IMR-90 (cell line): ENCODE data around the gene RAB11FIP4. TPM values are rescaled to one million over a fixed set of nuclear protein-coding genes. Genes with fewer than 3 reads are reported as not detected.

ENCODE experiments used
- ATAC-seq: fragments of 200-7000 bp; cut with Tn5 transposase; 2 replicates; pipeline ENCODE4 v1.9.1; 2020; ENCODE audit warnings: low read depth, mild to moderate bottlenecking, moderate library complexity
- BruUV-seq: library from RNA; stranded (reverse); fragments of 400-500 nt; replicated peaks from 2 replicates; lab custom pipeline; 2021; lab: Mats Ljungman, UMichigan
- CTCF ChIA-PET: fragments of 300-600 bp; formaldehyde crosslinking; extraction: SDS; loops from one replicate; lab custom pipeline; 2021; ENCODE audit warnings: antibody characterized with exemption; lab: Yijun Ruan, JAX
- POLR2A ChIA-PET: fragments of 300-600 bp; sonication (Branson Sonifier 250); formaldehyde crosslinking; loops from one replicate; lab custom pipeline; 2022; ENCODE audit warnings: antibody characterized with exemption; ENCODE audit not compliant: unreplicated experiment; lab: Charles Lee
- DNase-seq: peaks from one replicate; pipeline ENCODE4 v3.0.0; 2013
- H2AFZ ChIP-seq: replicated peaks from 2 replicates; pipeline ENCODE3; 2013; ENCODE audit warnings: low read length, mild to moderate bottlenecking; ENCODE audit not compliant: poor library complexity
- H2AK5ac ChIP-seq: 2 replicates; pipeline ENCODE4 v1.6.1; 2013; ENCODE audit warnings: low read depth, low read length, inconsistent platforms
- H2AK9ac ChIP-seq: replicated peaks from 2 replicates; pipeline ENCODE3; 2013; ENCODE audit warnings: mild to moderate bottlenecking, low read depth, low read length, moderate library complexity; ENCODE audit not compliant: poor library complexity
- H2BK120ac ChIP-seq: 2 replicates; pipeline ENCODE4 v1.6.1; 2013; ENCODE audit warnings: low read depth, low read length, inconsistent platforms
- H2BK15ac ChIP-seq: 3 replicates; pipeline ENCODE4 v1.6.1; 2013; ENCODE audit warnings: low read depth, low read length, inconsistent platforms
- H2BK20ac ChIP-seq: 2 replicates; pipeline ENCODE4 v1.6.1; 2013; ENCODE audit warnings: low read depth, mild to moderate bottlenecking, inconsistent platforms, low read length, moderate library complexity
- H2BK5ac ChIP-seq: 2 replicates; pipeline ENCODE4 v1.6.1; 2013; ENCODE audit warnings: mild to moderate bottlenecking, low read depth, low read length, inconsistent platforms; ENCODE audit not compliant: poor library complexity, severe bottlenecking
- H3K14ac ChIP-seq: replicated peaks from 2 replicates; pipeline ENCODE4 v1.6.1; 2013; ENCODE audit warnings: low read depth, low read length, inconsistent platforms
- H3K18ac ChIP-seq: 2 replicates; pipeline ENCODE4 v1.6.1; 2013; ENCODE audit warnings: low read depth, low read length, control low read depth
- H3K23ac ChIP-seq: 2 replicates; pipeline ENCODE4 v1.6.1; 2013; ENCODE audit warnings: low read depth, low read length, inconsistent platforms
- H3K27ac ChIP-seq: 2 replicates; pipeline ENCODE4 v1.5.1; 2013; ENCODE audit warnings: mild to moderate bottlenecking, control low read depth, low read length; ENCODE audit not compliant: insufficient read depth
- H3K27me3 ChIP-seq: 2 replicates; pipeline ENCODE4 v1.6.1; 2013; ENCODE audit warnings: low read length; ENCODE audit not compliant: control insufficient read depth, insufficient read depth
- H3K36me3 ChIP-seq: 2 replicates; pipeline ENCODE4 v1.6.1; 2013; ENCODE audit warnings: low read length, mixed read lengths; ENCODE audit not compliant: control insufficient read depth, insufficient read depth
- H3K4ac ChIP-seq: 2 replicates; pipeline ENCODE4 v1.6.1; 2013; ENCODE audit warnings: low read depth, low read length, inconsistent platforms
- H3K4me1 ChIP-seq: 2 replicates; pipeline ENCODE4 v1.6.1; 2013; ENCODE audit warnings: low read length, mixed read lengths; ENCODE audit not compliant: control insufficient read depth, insufficient read depth
- H3K4me2 ChIP-seq: 2 replicates; pipeline ENCODE4 v1.6.1; 2013; ENCODE audit warnings: low read depth, mild to moderate bottlenecking, control low read depth, low read length, moderate library complexity
- H3K4me3 ChIP-seq: 2 replicates; pipeline ENCODE4 v1.5.1; 2013; ENCODE audit warnings: low read depth, mild to moderate bottlenecking, control low read depth, low read length, moderate library complexity; ENCODE audit not compliant: insufficient read depth
- H3K56ac ChIP-seq: 2 replicates; pipeline ENCODE4 v1.6.1; 2013; ENCODE audit warnings: low read length, inconsistent platforms; ENCODE audit not compliant: insufficient read depth; ENCODE audit errors: extremely low read depth
- H3K79me1 ChIP-seq, 2 experiments: 2 replicates each; pipeline ENCODE4 v1.6.1; 2013; ENCODE audit warnings: low read length in 2 of 2, inconsistent platforms in 1 of 2, low read depth in 1 of 2
- H3K9ac ChIP-seq: 2 replicates; pipeline ENCODE4 v1.6.1; 2013; ENCODE audit warnings: low read depth, low read length, control low read depth
- H3K9me1 ChIP-seq: 2 replicates; pipeline ENCODE4 v1.6.1; 2013; ENCODE audit warnings: low read length, inconsistent platforms; ENCODE audit not compliant: insufficient read depth
- H3K9me3 ChIP-seq: 2 replicates; pipeline ENCODE4 v1.6.1; 2013; ENCODE audit warnings: low read length; ENCODE audit not compliant: control insufficient read depth, insufficient read depth
- H4K20me1 ChIP-seq: 2 replicates; pipeline ENCODE4 v1.6.1; 2013; ENCODE audit warnings: low read length, inconsistent platforms; ENCODE audit not compliant: insufficient read depth
- H4K5ac ChIP-seq: 2 replicates; pipeline ENCODE4 v1.6.1; 2013; ENCODE audit warnings: mild to moderate bottlenecking, low read depth, low read length, control low read depth
- H4K8ac ChIP-seq, 2 experiments: 2 replicates each; pipeline ENCODE4 v1.6.1; 2013; ENCODE audit warnings: low read depth in 2 of 2, low read length in 2 of 2, control low read depth in 1 of 2, inconsistent platforms in 1 of 2
- H4K91ac ChIP-seq: 2 replicates; pipeline ENCODE4 v1.6.1; 2013; ENCODE audit warnings: low read depth, low read length, inconsistent platforms; ENCODE audit not compliant: insufficient read depth
- BHLHE40 ChIP-seq: fragments of 150-350 bp; IDR thresholded peaks from 2 replicates; pipeline ENCODE4 v1.6.1; 2016; ENCODE audit warnings: mild to moderate bottlenecking, low read depth, low read length
- CEBPB ChIP-seq: IDR thresholded peaks from 2 replicates; pipeline ENCODE4 v1.6.1; 2012; ENCODE audit warnings: low read depth, low read length, improper control_type of control experiment
- CHD1 ChIP-seq: IDR thresholded peaks from 2 replicates; pipeline ENCODE4 v1.6.1; 2012; ENCODE audit warnings: low read depth, low read length, improper control_type of control experiment
- FOS ChIP-seq: fragments of 150-350 bp; IDR thresholded peaks from 2 replicates; pipeline ENCODE4 v1.6.1; 2016; ENCODE audit warnings: low read depth, low read length
- MAFK ChIP-seq: IDR thresholded peaks from 2 replicates; pipeline ENCODE4 v1.6.1; 2012; ENCODE audit warnings: low read depth, low read length, improper control_type of control experiment
- MXI1 ChIP-seq: IDR thresholded peaks from 2 replicates; pipeline ENCODE4 v1.6.1; 2012; ENCODE audit warnings: low read depth, mild to moderate bottlenecking, low read length, moderate library complexity, borderline replicate concordance
- NFE2L2 ChIP-seq: fragments of 150-350 bp; IDR thresholded peaks from 2 replicates; pipeline ENCODE4 v1.6.1; 2016; ENCODE audit warnings: low read depth, mild to moderate bottlenecking, low read length
- POLR2A ChIP-seq: IDR thresholded peaks from 2 replicates; pipeline ENCODE4 v1.6.1; 2012; ENCODE audit warnings: mild to moderate bottlenecking, low read depth, low read length
- RCOR1 ChIP-seq: IDR thresholded peaks from 2 replicates; pipeline ENCODE4 v1.6.1; 2012; ENCODE audit warnings: mild to moderate bottlenecking, low read length, improper control_type of control experiment; ENCODE audit not compliant: insufficient replicate concordance
- RFX5 ChIP-seq: IDR thresholded peaks from 2 replicates; pipeline ENCODE4 v1.8.0; 2012; ENCODE audit warnings: low read depth, mild to moderate bottlenecking, low read length, moderate library complexity
- SMC3 ChIP-seq: fragments of 150-350 bp; IDR thresholded peaks from 2 replicates; pipeline ENCODE4 v1.6.1; 2016; ENCODE audit warnings: low read depth, mild to moderate bottlenecking, antibody characterized with exemption, low read length, moderate library complexity
- WGBS, 2 experiments: methylation state at CpG; one replicate each; pipeline versions ENCODE4 v1.1.5 to v1.1.7; 2013; ENCODE audit warnings: missing lambda C conversion rate in 2 of 2; ENCODE audit not compliant: insufficient read length in 1 of 2; ENCODE audit errors: extremely low coverage in 2 of 2; 5-methylcytosine and 5-hydroxymethylcytosine counted together
- dilution Hi-C: fragments of 300-500 bp; cut with HindIII; formaldehyde crosslinking; loops from one replicate; pipeline ENCODE4 v1.14.3; 2018; ENCODE audit warnings: low sequenced_read_pairs; ENCODE audit not compliant: unreplicated experiment
- in situ Hi-C: fragments of 300-500 bp; cut with MboI; formaldehyde crosslinking; loops from 3 replicates; pipeline ENCODE4 v1.14.3; 2019; ENCODE audit warnings: low sequenced_read_pairs, inconsistent platforms, mixed read lengths
- intact Hi-C: fragments of 100-400 bp; cut with micrococcal nuclease; formaldehyde crosslinking; loops from 2 replicates; pipeline ENCODE4 v1.10.0; 2022
- polyA plus RNA-seq, 3 experiments: library from polyadenylated mRNA; depleted of rRNA; stranded (reverse); fragments of >200 nt; gene quantifications; 2 replicates each; pipeline ENCODE4 v1.2.3, GENCODE V29; 2012; ENCODE audit warnings: low replicate concordance in 1 of 3
- total RNA-seq: library from RNA; depleted of rRNA; stranded (reverse); fragments of >200 nt; gene quantifications from 2 replicates; pipeline ENCODE4 v1.2.3, GENCODE V29; 2012
- TF ChIP-seq, protein P1 (sequence below): fragments of 150-350 bp; IDR thresholded peaks from 2 replicates; pipeline ENCODE4 v1.6.1; 2017; ENCODE audit warnings: mild to moderate bottlenecking, antibody characterized with exemption, low read length, low read depth
- TF ChIP-seq, protein P2 (sequence below): conservative IDR thresholded peaks from 2 replicates; pipeline ENCODE4 v1.5.1; 2012; ENCODE audit warnings: mild to moderate bottlenecking, low read depth, low read length, improper control_type of control experiment
- TF ChIP-seq, protein P3 (sequence below): fragments of 150-350 bp; IDR thresholded peaks from 2 replicates; pipeline ENCODE4 v1.6.1; 2016; ENCODE audit warnings: low read depth, mild to moderate bottlenecking, low read length, moderate library complexity, borderline replicate concordance

Gene RAB11FIP4
- total and polyA plus RNA-seq, 2 of the 4 experiments (the other 2 are of a cell fraction) = 0.68 to 1.1 TPM

DNA sequence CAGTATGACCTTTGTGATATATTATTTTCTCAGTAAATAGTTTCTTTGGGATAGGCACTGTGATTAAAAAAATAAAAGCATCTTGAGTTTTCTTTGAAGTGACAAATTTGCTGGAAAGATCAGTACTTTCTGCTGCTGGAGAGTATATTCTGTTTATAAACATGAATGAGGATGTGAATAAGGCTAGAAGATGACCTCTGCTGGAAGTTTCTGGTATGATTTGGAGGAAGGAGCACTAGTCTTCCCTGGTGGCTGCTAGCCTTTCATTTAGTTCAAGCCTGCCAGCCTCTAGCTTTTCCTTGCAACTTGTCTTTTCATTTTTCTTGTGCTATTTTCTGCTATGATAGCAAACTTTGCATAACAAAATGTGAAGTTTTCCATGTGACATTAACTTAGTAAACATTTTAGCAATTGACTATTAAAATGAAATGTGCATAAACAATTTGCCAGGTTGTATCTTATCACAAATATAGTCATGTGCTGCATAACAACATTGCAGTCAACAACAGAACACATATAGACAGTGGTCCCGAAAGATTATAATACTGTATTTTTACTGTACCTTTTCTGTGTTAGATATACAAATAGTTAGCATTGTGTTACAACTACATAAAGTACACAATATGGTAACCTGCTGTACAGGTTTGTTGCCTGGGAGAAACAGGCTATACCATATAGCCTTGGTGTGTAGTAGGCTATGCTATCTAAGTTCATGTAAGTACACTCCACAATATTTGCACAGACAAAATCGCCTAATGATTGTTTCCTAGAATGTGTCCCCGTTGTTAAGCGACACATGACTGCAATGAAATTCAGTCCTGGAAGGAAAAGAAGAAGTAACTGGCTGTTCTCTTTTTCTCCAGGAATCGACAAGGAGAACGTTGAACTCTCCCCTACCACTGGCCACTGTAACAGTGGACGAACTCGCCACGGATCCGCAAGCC, 18.1 kb upstream of the RAB11FIP4 start:
- ATAC-seq = peak; percentile 83
- no peak for TF ChIP-seq POLR2A
- no peak for TF ChIP-seq CHD1
- no peak for TF ChIP-seq MXI1
- no peak for TF ChIP-seq RCOR1
- TF ChIP-seq, protein P1, sequence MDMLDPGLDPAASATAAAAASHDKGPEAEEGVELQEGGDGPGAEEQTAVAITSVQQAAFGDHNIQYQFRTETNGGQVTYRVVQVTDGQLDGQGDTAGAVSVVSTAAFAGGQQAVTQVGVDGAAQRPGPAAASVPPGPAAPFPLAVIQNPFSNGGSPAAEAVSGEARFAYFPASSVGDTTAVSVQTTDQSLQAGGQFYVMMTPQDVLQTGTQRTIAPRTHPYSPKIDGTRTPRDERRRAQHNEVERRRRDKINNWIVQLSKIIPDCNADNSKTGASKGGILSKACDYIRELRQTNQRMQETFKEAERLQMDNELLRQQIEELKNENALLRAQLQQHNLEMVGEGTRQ = no peak
- no peak for TF ChIP-seq NFE2L2
- TF ChIP-seq, protein P2, sequence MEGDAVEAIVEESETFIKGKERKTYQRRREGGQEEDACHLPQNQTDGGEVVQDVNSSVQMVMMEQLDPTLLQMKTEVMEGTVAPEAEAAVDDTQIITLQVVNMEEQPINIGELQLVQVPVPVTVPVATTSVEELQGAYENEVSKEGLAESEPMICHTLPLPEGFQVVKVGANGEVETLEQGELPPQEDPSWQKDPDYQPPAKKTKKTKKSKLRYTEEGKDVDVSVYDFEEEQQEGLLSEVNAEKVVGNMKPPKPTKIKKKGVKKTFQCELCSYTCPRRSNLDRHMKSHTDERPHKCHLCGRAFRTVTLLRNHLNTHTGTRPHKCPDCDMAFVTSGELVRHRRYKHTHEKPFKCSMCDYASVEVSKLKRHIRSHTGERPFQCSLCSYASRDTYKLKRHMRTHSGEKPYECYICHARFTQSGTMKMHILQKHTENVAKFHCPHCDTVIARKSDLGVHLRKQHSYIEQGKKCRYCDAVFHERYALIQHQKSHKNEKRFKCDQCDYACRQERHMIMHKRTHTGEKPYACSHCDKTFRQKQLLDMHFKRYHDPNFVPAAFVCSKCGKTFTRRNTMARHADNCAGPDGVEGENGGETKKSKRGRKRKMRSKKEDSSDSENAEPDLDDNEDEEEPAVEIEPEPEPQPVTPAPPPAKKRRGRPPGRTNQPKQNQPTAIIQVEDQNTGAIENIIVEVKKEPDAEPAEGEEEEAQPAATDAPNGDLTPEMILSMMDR = peak; percentile 69
- TF ChIP-seq FOS = no peak
- TF ChIP-seq SMC3 = peak; percentile 68
- no peak for TF ChIP-seq RFX5
- no peak for TF ChIP-seq MAFK
- no peak for TF ChIP-seq BHLHE40
- TF ChIP-seq, protein P3, sequence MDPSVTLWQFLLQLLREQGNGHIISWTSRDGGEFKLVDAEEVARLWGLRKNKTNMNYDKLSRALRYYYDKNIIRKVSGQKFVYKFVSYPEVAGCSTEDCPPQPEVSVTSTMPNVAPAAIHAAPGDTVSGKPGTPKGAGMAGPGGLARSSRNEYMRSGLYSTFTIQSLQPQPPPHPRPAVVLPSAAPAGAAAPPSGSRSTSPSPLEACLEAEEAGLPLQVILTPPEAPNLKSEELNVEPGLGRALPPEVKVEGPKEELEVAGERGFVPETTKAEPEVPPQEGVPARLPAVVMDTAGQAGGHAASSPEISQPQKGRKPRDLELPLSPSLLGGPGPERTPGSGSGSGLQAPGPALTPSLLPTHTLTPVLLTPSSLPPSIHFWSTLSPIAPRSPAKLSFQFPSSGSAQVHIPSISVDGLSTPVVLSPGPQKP = no peak
- no peak for TF ChIP-seq CEBPB

More for the DNA sequence above, 18.1 kb upstream of the RAB11FIP4 start:
- no peaks in the 10 kb centered on the region for H3K27me3 ChIP-seq
- no peak overlapping the region for H3K14ac ChIP-seq
- H2AFZ ChIP-seq = no peak overlapping the region
- no CpG with 5 or more reads among the region's 10 CpGs for WGBS, 2 experiments
- peak; percentile 71 for DNase-seq
- no peak overlapping the region for H2BK15ac ChIP-seq
- H2BK5ac ChIP-seq = no peak overlapping the region
- H3K27ac ChIP-seq = no peak overlapping the region
- dilution Hi-C loops (no loop called here), intact Hi-C loops (loop anchor here (5.0 kb wide), 3 partner anchors 121 to 361 kb away; no protein-coding TSS in a partner anchor), in situ Hi-C loops (no loop called here)
- H4K91ac ChIP-seq = no peak overlapping the region
- H3K4me1 ChIP-seq = peaks cover 4% of the 10 kb centered on the region
- peaks cover 0 to 12% of the 10 kb centered on the region in 2 experiments; a peak in 2 of 4 replicates for H3K79me1 ChIP-seq
- no peak overlapping the region for H3K23ac ChIP-seq
- no peak overlapping the region for H2AK5ac ChIP-seq
- no peak overlapping the region for H3K9ac ChIP-seq
- CTCF ChIA-PET = interaction anchor here (1.0 to 1.3 kb wide), 2 partner anchors 9 to 123 kb away, joined by 3 to 7 read pairs; no protein-coding TSS in a partner anchor
- peaks cover 12% of the 10 kb centered on the region for H3K36me3 ChIP-seq
- H3K18ac ChIP-seq = no peak overlapping the region
- no TSS peak for BruUV-seq
- no peak overlapping the region for H4K8ac ChIP-seq
- no peaks in the 10 kb centered on the region for H3K9me3 ChIP-seq
- H2AK9ac ChIP-seq = no peak overlapping the region
- H3K4ac ChIP-seq = no peak overlapping the region
- no peak overlapping the region for H3K56ac ChIP-seq
- 0 out of 2 replicates have a peak, but pooled peaks cover 3% of the 10 kb centered on the region for H4K20me1 ChIP-seq
- POLR2A ChIA-PET = no interaction called here
- no peak overlapping the region for H2BK120ac ChIP-seq
- no peak overlapping the region for H2BK20ac ChIP-seq
- no peak overlapping the region for H3K4me2 ChIP-seq
- 0 out of 2 replicates have a peak, but pooled peaks cover 5% of the 10 kb centered on the region for H3K9me1 ChIP-seq
- no peak overlapping the region for H3K4me3 ChIP-seq
- H4K5ac ChIP-seq = no peak overlapping the region
